ENCODE data around the gene NPL.

DNA sequence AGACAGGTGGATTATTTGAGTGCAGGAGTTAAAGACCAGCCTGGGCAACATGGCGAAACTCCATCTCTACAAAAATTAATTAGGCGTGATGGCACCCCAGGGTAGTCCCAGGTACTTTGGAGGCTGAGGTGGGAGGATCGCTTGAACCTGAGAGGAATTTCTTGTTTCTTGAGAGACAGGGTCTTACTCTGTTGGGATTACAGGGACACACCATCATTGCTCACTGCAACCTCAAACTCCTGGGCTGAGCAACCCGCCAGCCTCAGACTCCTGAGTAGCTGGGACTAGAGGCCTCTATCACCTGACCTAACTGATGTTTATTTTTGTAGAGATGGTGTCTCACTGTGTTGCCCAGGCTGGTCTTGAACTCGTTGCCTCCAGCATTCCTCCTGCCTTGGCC is 74.4 kb downstream of the NPL start:
- TF ChIP-seq CREB1 (IDR thresholded peaks at IDR 0.05; ENCODE audit: low read depth) (no peak), EP300 (IDR thresholded peaks at IDR 0.05; ENCODE audit: borderline replicate concordance) (no peak), FOXM1 (IDR thresholded peaks at IDR 0.05; ENCODE audit: borderline replicate concordance, low read depth) (no peak), NFIC (IDR thresholded peaks at IDR 0.05) (no peak), CEBPB (IDR thresholded peaks at IDR 0.05) (no peak), EGR1 (IDR thresholded peaks at IDR 0.05) (no peak), YY1 (IDR thresholded peaks at IDR 0.05; ENCODE audit: low read depth) (no peak), TCF12 (IDR thresholded peaks at IDR 0.05; ENCODE audit: low read depth) (no peak), RAD21 (IDR thresholded peaks at IDR 0.05; ENCODE audit: low read depth) (no peak)
- TF ChIP-seq, protein P1, sequence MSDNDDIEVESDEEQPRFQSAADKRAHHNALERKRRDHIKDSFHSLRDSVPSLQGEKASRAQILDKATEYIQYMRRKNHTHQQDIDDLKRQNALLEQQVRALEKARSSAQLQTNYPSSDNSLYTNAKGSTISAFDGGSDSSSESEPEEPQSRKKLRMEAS (IDR thresholded peaks at IDR 0.05): no peak
- TF ChIP-seq, protein P2, sequence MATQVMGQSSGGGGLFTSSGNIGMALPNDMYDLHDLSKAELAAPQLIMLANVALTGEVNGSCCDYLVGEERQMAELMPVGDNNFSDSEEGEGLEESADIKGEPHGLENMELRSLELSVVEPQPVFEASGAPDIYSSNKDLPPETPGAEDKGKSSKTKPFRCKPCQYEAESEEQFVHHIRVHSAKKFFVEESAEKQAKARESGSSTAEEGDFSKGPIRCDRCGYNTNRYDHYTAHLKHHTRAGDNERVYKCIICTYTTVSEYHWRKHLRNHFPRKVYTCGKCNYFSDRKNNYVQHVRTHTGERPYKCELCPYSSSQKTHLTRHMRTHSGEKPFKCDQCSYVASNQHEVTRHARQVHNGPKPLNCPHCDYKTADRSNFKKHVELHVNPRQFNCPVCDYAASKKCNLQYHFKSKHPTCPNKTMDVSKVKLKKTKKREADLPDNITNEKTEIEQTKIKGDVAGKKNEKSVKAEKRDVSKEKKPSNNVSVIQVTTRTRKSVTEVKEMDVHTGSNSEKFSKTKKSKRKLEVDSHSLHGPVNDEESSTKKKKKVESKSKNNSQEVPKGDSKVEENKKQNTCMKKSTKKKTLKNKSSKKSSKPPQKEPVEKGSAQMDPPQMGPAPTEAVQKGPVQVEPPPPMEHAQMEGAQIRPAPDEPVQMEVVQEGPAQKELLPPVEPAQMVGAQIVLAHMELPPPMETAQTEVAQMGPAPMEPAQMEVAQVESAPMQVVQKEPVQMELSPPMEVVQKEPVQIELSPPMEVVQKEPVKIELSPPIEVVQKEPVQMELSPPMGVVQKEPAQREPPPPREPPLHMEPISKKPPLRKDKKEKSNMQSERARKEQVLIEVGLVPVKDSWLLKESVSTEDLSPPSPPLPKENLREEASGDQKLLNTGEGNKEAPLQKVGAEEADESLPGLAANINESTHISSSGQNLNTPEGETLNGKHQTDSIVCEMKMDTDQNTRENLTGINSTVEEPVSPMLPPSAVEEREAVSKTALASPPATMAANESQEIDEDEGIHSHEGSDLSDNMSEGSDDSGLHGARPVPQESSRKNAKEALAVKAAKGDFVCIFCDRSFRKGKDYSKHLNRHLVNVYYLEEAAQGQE (IDR thresholded peaks at IDR 0.05; ENCODE audit: low read depth): no peak

All from Ishikawa (cell line).